Erythroblast (primary cell): Measurements from ENCODE around the gene PLOD1.
"Not testable (repeated sequence)": the region's sequence is repeated elsewhere in the genome, so short reads cannot be mapped to it uniquely, and the experiment has no call there.

ENCODE experiments used
- DNase-seq, 2 experiments: peaks; one replicate each; lab custom pipeline; 2025; lab: John Stamatoyannopoulos, UW
- GATA1 ChIP-seq: IDR thresholded peaks from 2 replicates; pipeline ENCODE4 v1.6.1; 2011; ENCODE audit warnings: low read depth, mild to moderate bottlenecking, control low read depth, low read length, moderate library complexity
- POLR2A ChIP-seq: IDR thresholded peaks from 2 replicates; pipeline ENCODE4 v1.6.1; 2011; ENCODE audit warnings: mild to moderate bottlenecking, low read length

PLOD1 gene

GRCh38 chr1:12007204-12007603 lies 72.7 kb downstream of the PLOD1 start:
- no peak for DNase-seq
- TF ChIP-seq GATA1 (no peak), POLR2A (no peak)

- not testable (repeated sequence) for DNase-seq
Observed at GRCh38 chr1:12008355-12008754, 73.8 kb downstream of the PLOD1 start.

- DNase-seq: no peak
- no peak for TF ChIP-seq POLR2A
- no peak for TF ChIP-seq GATA1
Observed at GRCh38 chr1:12009318-12009947, 74.9 kb downstream of the PLOD1 start.

GRCh38 chr1:12010746-12011570 lies 76.4 kb downstream of the PLOD1 start:
- DNase-seq: no peak
- TF ChIP-seq GATA1: no peak
- TF ChIP-seq POLR2A: no peak

GRCh38 chr1:12011998-12012397 lies 77.5 kb downstream of the PLOD1 start:
- TF ChIP-seq GATA1 (no peak), POLR2A (no peak)
- DNase-seq: no peak

GRCh38 chr1:12012560-12013316 lies 78.2 kb downstream of the PLOD1 start:
- no peak for DNase-seq
- no peak for TF ChIP-seq POLR2A
- no peak for TF ChIP-seq GATA1

GRCh38 chr1:12014141-12014991 lies 79.8 kb downstream of the PLOD1 start:
- no peak for TF ChIP-seq POLR2A
- no peak for TF ChIP-seq GATA1
- DNase-seq: no peak

GRCh38 chr1:12015001-12015491 lies 80.5 kb downstream of the PLOD1 start:
- TF ChIP-seq GATA1 (no peak), POLR2A (no peak)
- DNase-seq: peak; percentile 23 to 37

- DNase-seq: no peak
- no peak for TF ChIP-seq GATA1
- TF ChIP-seq POLR2A: no peak
Observed at GRCh38 chr1:12015499-12015898, 81.0 kb downstream of the PLOD1 start.

- DNase-seq: peak in 1 of 2 experiments; percentile 25
- no peak for TF ChIP-seq GATA1
- TF ChIP-seq POLR2A: no peak
Observed at GRCh38 chr1:12016182-12016581, 81.7 kb downstream of the PLOD1 start.

- TF ChIP-seq POLR2A (no peak), GATA1 (no peak)
- DNase-seq: peak in 1 of 2 experiments; percentile 50
Observed at GRCh38 chr1:12019858-12020509, 85.5 kb downstream of the PLOD1 start.

- no peak for DNase-seq
- TF ChIP-seq POLR2A (no peak), GATA1 (no peak)
Observed at GRCh38 chr1:12021616-12022015, 87.1 kb downstream of the PLOD1 start.
